Muscle layer of duodenum (tissue), 2 donors: Measurements from ENCODE around the gene TOP1.

ENCODE experiments used
- H3K27ac ChIP-seq: one replicate; pipeline ENCODE4 v1.7.0; 2013; ENCODE audit warnings: mild to moderate bottlenecking, low read length
- H3K27me3 ChIP-seq: one replicate; pipeline ENCODE4 v1.7.0; 2013; ENCODE audit warnings: low read depth, mild to moderate bottlenecking, control low read depth, low read length
- H3K36me3 ChIP-seq, 2 donors: one replicate each; pipeline ENCODE4 v1.7.0; 2013; ENCODE audit warnings: low read length in 2 of 2, control low read depth in 1 of 2, mild to moderate bottlenecking in 1 of 2; ENCODE audit not compliant: insufficient read depth in 2 of 2, control insufficient read depth in 1 of 2
- H3K4me1 ChIP-seq, 2 donors: one replicate each; pipeline ENCODE4 v1.7.0; 2013; ENCODE audit warnings: low read length in 2 of 2, mild to moderate bottlenecking in 2 of 2, control low read depth in 1 of 2, moderate library complexity in 1 of 2; ENCODE audit not compliant: insufficient read depth in 2 of 2, control insufficient read depth in 1 of 2
- H3K4me3 ChIP-seq, 2 donors: one replicate each; pipeline ENCODE4 v1.7.0; 2013; ENCODE audit warnings: low read length in 2 of 2, low read depth in 1 of 2, mild to moderate bottlenecking in 1 of 2
- H3K9me3 ChIP-seq, 2 donors: one replicate each; pipeline ENCODE4 v1.7.0; 2013; ENCODE audit warnings: low read length in 2 of 2, control low read depth in 1 of 2, mild to moderate bottlenecking in 1 of 2; ENCODE audit not compliant: control insufficient read depth in 1 of 2
- donor health status: healthy.

TOP1 gene

GRCh38 chr20:41004531-41005360 is 23.9 kb upstream of the TOP1 start:
- peaks cover 6 to 36% of the 10 kb centered on the region in 2 donors for H3K4me1 ChIP-seq
- H3K36me3 ChIP-seq, result peaks cover 0 to 4% of the 10 kb centered on the region in 2 donors
- H3K4me3 ChIP-seq, result peak overlapping the region in 1 of 2 donors; percentile 4
- peak overlapping the region; percentile 95 for H3K27ac ChIP-seq
- no peaks in the 10 kb centered on the region for H3K27me3 ChIP-seq
- H3K9me3 ChIP-seq, result no peaks in the 10 kb centered on the region

- peak overlapping the region; percentile 1 for H3K27ac ChIP-seq
- peaks cover 6 to 36% of the 10 kb centered on the region in 2 donors for H3K4me1 ChIP-seq
- no peak overlapping the region for H3K4me3 ChIP-seq
- no peaks in the 10 kb centered on the region for H3K9me3 ChIP-seq
- H3K27me3 ChIP-seq, result no peaks in the 10 kb centered on the region
- peaks cover 0 to 4% of the 10 kb centered on the region in 2 donors for H3K36me3 ChIP-seq
Measured at GRCh38 chr20:41005361-41005729, 23.3 kb upstream of the TOP1 start.

- Histone ChIP-seq H3K27me3 (no peaks in the 10 kb centered on the region), H3K4me1 (peaks cover 6 to 36% of the 10 kb centered on the region in 2 donors), H3K4me3 (no peak overlapping the region), H3K9me3 (no peaks in the 10 kb centered on the region), H3K27ac (peak overlapping the region; percentile 1), H3K36me3 (peaks cover 0 to 4% of the 10 kb centered on the region in 2 donors)
Measured at GRCh38 chr20:41006126-41006935, 22.3 kb upstream of the TOP1 start.

- H3K36me3 ChIP-seq, result peaks cover 0 to 4% of the 10 kb centered on the region in 2 donors
- H3K4me3 ChIP-seq, result no peak overlapping the region
- no peaks in the 10 kb centered on the region for H3K9me3 ChIP-seq
- H3K27me3 ChIP-seq, result no peaks in the 10 kb centered on the region
- peaks cover 6 to 36% of the 10 kb centered on the region in 2 donors for H3K4me1 ChIP-seq
- no peak overlapping the region for H3K27ac ChIP-seq
Measured at GRCh38 chr20:41006936-41007474, 21.6 kb upstream of the TOP1 start.

- Histone ChIP-seq H3K36me3 (peaks cover 0 to 4% of the 10 kb centered on the region in 2 donors), H3K4me1 (peaks cover 9 to 38% of the 10 kb centered on the region in 2 donors), H3K9me3 (no peaks in the 10 kb centered on the region), H3K27ac (no peak overlapping the region), H3K27me3 (no peaks in the 10 kb centered on the region), H3K4me3 (no peak overlapping the region)
Measured at GRCh38 chr20:41007481-41007880, 21.1 kb upstream of the TOP1 start.

- H3K9me3 ChIP-seq, result no peaks in the 10 kb centered on the region
- no peak overlapping the region for H3K4me3 ChIP-seq
- no peaks in the 10 kb centered on the region for H3K36me3 ChIP-seq
- no peak overlapping the region for H3K27ac ChIP-seq
- H3K4me1 ChIP-seq, result peaks cover 14 to 20% of the 10 kb centered on the region in 2 donors
- H3K27me3 ChIP-seq, result no peaks in the 10 kb centered on the region
Measured at GRCh38 chr20:41009946-41010345, 18.7 kb upstream of the TOP1 start.

GRCh38 chr20:41011551-41012067 is 17.0 kb upstream of the TOP1 start:
- Histone ChIP-seq H3K4me3 (no peak overlapping the region), H3K9me3 (no peaks in the 10 kb centered on the region), H3K27ac (no peak overlapping the region), H3K4me1 (peaks cover 8 to 11% of the 10 kb centered on the region in 2 donors), H3K36me3 (no peaks in the 10 kb centered on the region), H3K27me3 (no peaks in the 10 kb centered on the region)

- Histone ChIP-seq H3K9me3 (no peaks in the 10 kb centered on the region), H3K36me3 (no peaks in the 10 kb centered on the region), H3K27me3 (no peaks in the 10 kb centered on the region), H3K4me1 (peaks cover 4 to 8% of the 10 kb centered on the region in 2 donors), H3K27ac (no peak overlapping the region), H3K4me3 (no peak overlapping the region)
Measured at GRCh38 chr20:41014561-41015088, 14.0 kb upstream of the TOP1 start.

- Histone ChIP-seq H3K27ac (no peak overlapping the region), H3K27me3 (no peaks in the 10 kb centered on the region), H3K4me1 (peaks cover 2 to 4% of the 10 kb centered on the region in 2 donors), H3K4me3 (no peak overlapping the region), H3K36me3 (no peaks in the 10 kb centered on the region), H3K9me3 (no peaks in the 10 kb centered on the region)
Measured at GRCh38 chr20:41017448-41018042, 11.1 kb upstream of the TOP1 start.

GRCh38 chr20:41018153-41018552 is 10.5 kb upstream of the TOP1 start:
- Histone ChIP-seq H3K4me1 (no peaks in the 10 kb centered on the region), H3K27me3 (no peaks in the 10 kb centered on the region), H3K36me3 (no peaks in the 10 kb centered on the region), H3K27ac (no peak overlapping the region), H3K9me3 (no peaks in the 10 kb centered on the region), H3K4me3 (no peak overlapping the region)
